Stimulated activated naive CD8-positive, alpha-beta T cell treated with anti-CD3 and anti-CD28 coated beads, Interleukin-15, amount 100 ng/mL, for 72 hours (primary cell): ENCODE results near the gene SYS1.
A peak's percentile ranks its signal among the peaks of the same experiment; 100 is the strongest.

ENCODE experiments used
- ATAC-seq: fragments of 150-1000 bp; cut with Tn5 transposase; 2 replicates; pipeline ENCODE4 v1.10.0; 2021; ENCODE audit warnings: mild to moderate bottlenecking, moderate library complexity
- DNase-seq, 2 donors: peaks; one replicate each; pipeline ENCODE4 v3.0.0; 2021 to 2022
- H3K27ac Mint-ChIP-seq, 2 donors: one replicate each; pipeline ENCODE4 v1.8.0; 2022; ENCODE audit warnings: mild to moderate bottlenecking in 2 of 2, mixed read lengths in 2 of 2, moderate library complexity in 2 of 2
- H3K27me3 Mint-ChIP-seq: one replicate; pipeline ENCODE4 v1.8.0; 2022; ENCODE audit warnings: mixed read lengths
- H3K4me1 Mint-ChIP-seq: one replicate; pipeline ENCODE4 v1.8.0; 2022; ENCODE audit warnings: mild to moderate bottlenecking, mixed read lengths
- H3K4me3 Mint-ChIP-seq, 2 donors: one replicate each; pipeline ENCODE4 v1.8.0; 2022; ENCODE audit warnings: mild to moderate bottlenecking in 2 of 2, mixed read lengths in 2 of 2, moderate library complexity in 1 of 2
- H3K9me3 Mint-ChIP-seq, 2 donors: one replicate each; pipeline ENCODE4 v1.8.0; 2022; ENCODE audit warnings: mixed read lengths in 2 of 2

Gene SYS1

DNA sequence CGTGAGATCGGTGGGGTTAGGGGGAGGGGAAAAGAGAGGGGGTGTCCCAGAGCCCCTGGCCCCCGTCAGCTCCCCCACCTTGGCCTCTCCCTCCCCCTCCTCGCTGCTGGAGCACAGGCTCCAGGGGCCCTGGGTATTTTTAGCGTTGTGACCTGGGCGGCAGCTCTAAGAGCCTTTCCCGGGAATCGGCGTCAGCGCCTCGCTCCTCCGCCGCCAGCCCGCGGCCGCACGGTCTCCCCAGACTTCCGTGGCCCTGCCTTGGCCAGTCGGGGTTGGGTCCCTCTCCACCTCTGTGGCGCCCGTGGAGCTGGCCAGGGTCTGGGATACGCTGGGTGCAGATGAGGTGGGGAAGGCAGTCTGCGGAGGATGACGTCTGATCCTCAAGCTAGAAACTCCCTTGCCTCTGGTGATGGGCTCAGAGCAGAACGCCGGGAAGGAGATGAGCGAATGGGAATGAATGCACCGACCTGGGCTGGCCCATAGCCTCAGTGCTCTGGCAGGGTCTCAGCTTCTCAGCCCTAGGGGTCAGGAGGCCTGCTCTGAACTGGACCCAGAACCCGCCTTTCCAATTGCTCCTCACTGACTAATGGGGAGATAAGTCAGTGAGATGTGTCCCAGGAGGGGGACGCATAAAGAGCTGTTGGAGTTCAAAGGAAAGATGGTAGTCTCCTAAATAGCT is 44.2 kb downstream of the SYS1 start:
- peaks cover 0 to 2% of the 10 kb centered on the region in 2 donors for H3K9me3 Mint-ChIP-seq
- peak overlapping the region; percentile 92 to 95 for H3K27ac Mint-ChIP-seq
- DNase-seq (peak in 1 of 2 donors; percentile 14), ATAC-seq (peak; percentile 17)
- no peaks in the 10 kb centered on the region for H3K27me3 Mint-ChIP-seq
- peak overlapping the region; percentile 89 to 92 for H3K4me3 Mint-ChIP-seq
- peaks cover 35% of the 10 kb centered on the region for H3K4me1 Mint-ChIP-seq

DNA sequence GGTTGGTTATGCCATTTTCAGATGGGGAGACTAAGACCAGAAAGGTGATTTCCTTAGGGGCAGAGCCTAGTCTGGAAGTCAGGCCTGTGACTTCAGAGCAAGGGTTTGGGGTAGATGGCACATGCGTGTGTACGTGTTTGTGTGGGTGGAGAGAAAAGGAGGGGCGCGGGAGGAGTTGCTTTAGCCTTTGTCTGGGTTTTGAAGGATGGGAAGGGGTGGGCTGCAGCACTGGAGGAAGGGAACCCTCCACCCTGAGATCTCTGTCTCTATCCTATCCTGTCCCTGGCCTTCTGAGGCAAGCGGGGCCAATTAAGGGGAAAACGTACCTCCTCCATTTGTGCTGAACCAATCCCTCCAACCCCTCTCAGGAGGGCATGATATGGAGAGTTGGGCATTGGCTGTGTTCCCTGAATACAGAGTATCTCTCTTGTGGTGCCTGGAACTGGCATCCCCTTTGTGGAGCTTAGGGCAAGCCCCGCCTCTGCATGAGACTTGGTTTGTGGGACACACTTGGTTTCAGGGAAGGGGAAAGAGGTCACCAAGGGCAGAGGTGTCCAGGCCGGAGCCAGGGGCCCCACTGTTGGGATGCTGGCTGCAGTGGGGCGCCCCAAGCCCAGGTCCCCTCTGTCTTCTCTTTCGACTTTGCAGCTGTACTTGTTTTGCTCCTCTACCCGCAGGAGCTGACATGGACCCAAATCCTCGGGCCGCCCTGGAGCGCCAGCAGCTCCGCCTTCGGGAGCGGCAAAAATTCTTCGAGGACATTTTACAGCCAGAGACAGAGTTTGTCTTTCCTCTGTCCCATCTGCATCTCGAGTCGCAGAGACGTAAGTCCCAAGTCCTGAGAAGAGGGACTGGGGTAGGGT is 45.1 kb downstream of the SYS1 start, which contains the start of gene DBNDD2:
Gene DBNDD2, plus strand, starts transcription at position 507 of the 863 bp plus-strand sequence. Its CDS starts 179 bp downstream, at position 686.
- H3K27me3 Mint-ChIP-seq, result no peaks in the 10 kb centered on the region
- peak in 1 of 2 donors; percentile 28 for DNase-seq
- H3K9me3 Mint-ChIP-seq, result no peaks in the 10 kb centered on the region
- peaks cover 35% of the 10 kb centered on the region for H3K4me1 Mint-ChIP-seq
- peak within 1 kb of the TSS; percentile 89 to 92 for H3K4me3 Mint-ChIP-seq
- peak; percentile 46 for ATAC-seq
- peak within 1 kb of the TSS in 1 of 2 donors; percentile 92 for H3K27ac Mint-ChIP-seq

DNA sequence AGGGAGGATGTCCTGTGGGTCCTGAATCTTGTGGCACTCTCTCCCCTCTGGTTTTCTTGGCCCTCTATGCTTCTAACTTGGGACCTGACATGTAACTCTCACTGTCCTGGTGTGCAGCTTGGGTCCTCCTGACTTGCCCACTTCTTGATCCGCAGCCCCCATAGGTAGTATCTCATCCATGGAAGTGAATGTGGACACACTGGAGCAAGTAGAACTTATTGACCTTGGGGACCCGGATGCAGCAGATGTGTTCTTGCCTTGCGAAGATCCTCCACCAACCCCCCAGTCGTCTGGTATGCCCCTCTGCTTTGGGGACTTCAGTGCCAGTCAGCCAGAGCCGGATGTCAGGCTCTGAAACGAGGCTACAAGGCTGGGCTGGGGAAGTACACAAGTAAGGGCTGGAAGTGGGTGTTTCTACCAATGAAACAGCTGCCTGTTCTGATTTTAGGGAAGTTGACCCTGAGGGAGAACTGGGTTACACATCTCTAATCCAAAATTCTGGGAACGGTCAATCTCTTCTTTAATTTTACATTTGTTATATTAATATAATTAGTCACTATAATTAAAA is 45.8 kb downstream of the SYS1 start:
- Mint-ChIP-seq H3K27me3 (no peaks in the 10 kb centered on the region), H3K4me3 (peak overlapping the region; percentile 5 to 43), H3K4me1 (peaks cover 35% of the 10 kb centered on the region), H3K27ac (no peak overlapping the region), H3K9me3 (no peaks in the 10 kb centered on the region)
- ATAC-seq (no peak), DNase-seq (no peak)

DNA sequence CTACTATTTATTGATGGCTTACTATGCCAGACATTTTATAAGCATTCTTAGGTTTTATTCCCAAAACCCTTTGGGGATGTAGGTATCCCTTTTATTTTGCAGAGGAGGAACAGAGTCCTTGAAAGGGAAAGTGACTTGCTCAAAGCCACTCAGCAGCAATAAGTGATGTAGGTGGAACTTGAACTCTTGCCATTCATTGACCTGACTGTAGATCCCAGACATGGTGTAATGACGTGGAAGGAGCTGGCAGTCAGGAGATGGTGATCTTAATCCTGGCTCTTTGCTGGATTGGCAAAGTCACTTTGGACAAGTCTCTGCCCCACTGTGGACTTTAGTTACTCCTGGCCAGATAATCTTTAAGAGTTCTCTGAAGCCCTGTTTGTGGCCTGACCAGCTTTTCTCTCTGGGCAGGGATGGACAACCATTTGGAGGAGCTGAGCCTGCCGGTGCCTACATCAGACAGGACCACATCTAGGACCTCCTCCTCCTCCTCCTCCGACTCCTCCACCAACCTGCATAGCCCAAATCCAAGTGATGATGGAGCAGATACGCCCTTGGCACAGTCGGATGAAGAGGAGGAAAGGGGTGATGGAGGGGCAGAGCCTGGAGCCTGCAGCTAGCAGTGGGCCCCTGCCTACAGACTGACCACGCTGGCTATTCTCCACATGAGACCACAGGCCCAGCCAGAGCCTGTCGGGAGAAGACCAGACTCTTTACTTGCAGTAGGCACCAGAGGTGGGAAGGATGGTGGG is 46.7 kb downstream of the SYS1 start:
- Mint-ChIP-seq H3K4me1 (peaks cover 37% of the 10 kb centered on the region), H3K4me3 (no peak overlapping the region), H3K27ac (peak overlapping the region in 1 of 2 donors; percentile 43), H3K9me3 (no peaks in the 10 kb centered on the region), H3K27me3 (no peaks in the 10 kb centered on the region)
- DNase-seq (no peak), ATAC-seq (no peak)

DNA sequence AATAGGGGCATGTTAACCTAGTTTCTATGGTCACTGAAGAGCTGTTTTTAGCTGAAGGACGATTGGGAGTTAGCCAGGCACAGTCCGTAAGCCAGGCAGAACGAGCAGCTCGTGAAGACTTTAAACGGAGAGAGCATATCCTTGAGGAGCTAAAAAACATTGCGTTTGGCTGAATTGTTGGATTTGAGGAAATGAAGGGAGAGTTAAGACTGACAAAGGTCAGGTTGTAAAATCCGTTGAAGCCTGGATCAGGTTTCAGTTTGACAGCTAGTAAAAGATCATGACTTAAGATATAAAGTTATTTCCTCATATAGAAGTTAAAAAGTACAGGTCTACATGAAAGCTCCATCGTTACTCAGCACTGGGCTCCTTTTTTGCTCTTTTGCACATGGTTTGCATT is 47.9 kb downstream of the SYS1 start:
- Mint-ChIP-seq H3K4me1 (peaks cover 36% of the 10 kb centered on the region), H3K27me3 (no peaks in the 10 kb centered on the region), H3K4me3 (no peak overlapping the region), H3K27ac (no peak overlapping the region), H3K9me3 (no peaks in the 10 kb centered on the region)
- no peak for DNase-seq
- no peak for ATAC-seq

DNA sequence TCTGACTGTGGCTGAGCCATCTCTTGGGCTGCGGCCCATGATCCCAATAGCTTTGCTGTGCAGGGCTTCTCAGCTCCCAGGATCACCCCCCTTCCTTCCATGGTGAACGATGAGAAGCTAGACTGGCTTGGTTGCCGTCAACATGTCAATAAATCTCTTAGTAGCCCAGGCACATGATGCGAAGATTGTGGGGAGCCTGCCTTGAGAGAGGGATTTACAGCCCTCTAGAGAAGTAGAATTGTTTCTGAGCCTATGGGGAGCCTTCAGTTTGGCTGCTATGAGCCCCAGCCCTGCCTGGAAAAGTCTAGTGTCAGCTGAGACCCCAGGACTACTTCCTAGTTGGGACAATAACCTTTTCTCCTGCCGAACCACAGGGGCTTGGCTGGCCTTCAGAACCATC is 49.7 kb downstream of the SYS1 start:
- ATAC-seq (no peak), DNase-seq (no peak)
- H3K4me1 Mint-ChIP-seq, result peaks cover 40% of the 10 kb centered on the region
- H3K9me3 Mint-ChIP-seq, result no peaks in the 10 kb centered on the region
- no peak overlapping the region for H3K4me3 Mint-ChIP-seq
- no peak overlapping the region for H3K27ac Mint-ChIP-seq
- no peaks in the 10 kb centered on the region for H3K27me3 Mint-ChIP-seq

DNA sequence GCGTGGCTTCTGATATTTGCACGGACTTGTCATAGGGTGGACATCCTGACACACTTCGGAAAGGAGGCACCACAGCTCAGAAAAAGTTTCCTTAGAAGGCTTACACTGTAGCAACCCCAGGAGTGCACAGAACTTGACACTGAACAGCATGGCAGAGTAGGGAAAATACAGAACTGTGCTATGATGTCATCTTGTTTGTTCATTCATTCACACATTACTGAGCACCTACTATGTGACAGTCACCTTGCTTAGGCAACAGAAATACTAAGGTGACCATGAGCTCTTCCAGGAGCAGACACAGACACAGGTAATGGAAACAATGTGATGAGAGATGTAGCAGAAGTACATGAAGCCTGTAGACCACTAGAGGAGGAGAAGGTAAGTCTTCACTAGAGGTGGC is 50.5 kb downstream of the SYS1 start:
- H3K9me3 Mint-ChIP-seq, result no peaks in the 10 kb centered on the region
- H3K4me1 Mint-ChIP-seq, result peaks cover 40% of the 10 kb centered on the region
- H3K27ac Mint-ChIP-seq, result no peak overlapping the region
- DNase-seq (no peak), ATAC-seq (no peak)
- no peak overlapping the region for H3K4me3 Mint-ChIP-seq
- H3K27me3 Mint-ChIP-seq, result no peaks in the 10 kb centered on the region

DNA sequence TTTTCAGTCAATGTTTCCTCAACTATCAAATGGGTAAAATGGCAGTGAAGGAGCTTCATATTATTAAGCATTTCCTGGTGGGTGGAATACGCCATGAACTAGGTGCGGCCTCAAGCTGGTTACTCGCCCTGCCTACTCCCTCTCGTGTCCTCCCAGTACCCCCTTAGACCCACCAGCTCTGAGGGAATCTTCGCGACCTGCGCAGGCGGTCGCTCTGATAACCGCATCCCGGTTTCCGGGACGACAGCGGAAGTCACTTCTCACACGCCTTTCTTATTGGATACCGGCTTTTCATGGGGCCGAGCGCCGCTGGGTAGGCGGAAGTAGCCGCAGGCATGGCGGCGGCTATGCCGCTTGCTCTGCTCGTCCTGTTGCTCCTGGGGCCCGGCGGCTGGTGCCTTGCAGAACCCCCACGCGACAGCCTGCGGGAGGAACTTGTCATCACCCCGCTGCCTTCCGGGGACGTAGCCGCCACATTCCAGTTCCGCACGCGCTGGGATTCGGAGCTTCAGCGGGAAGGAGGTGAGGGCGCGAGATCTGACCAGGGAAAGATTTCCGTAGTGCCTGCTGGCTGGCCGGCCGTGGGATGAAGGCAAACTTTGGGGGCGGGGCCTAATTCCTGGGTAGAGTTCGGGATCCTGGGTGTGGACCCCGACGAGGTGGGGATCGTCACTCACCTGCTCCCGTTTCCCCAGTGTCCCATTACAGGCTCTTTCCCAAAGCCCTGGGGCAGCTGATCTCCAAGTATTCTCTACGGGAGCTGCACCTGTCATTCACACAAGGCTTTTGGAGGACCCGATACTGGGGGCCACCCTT is 53.1 kb downstream of the SYS1 start, which contains the start of gene PIGT:
Gene PIGT, plus strand, starts transcription at position 320 of the 816 bp plus-strand sequence. Its CDS starts 16 bp downstream, at position 336.
- DNase-seq (peak; percentile 80 to 89), ATAC-seq (peak; percentile 95)
- peak within 1 kb of the TSS; percentile 88 to 92 for H3K4me3 Mint-ChIP-seq
- no peaks in the 10 kb centered on the region for H3K9me3 Mint-ChIP-seq
- H3K27me3 Mint-ChIP-seq, result no peaks in the 10 kb centered on the region
- H3K4me1 Mint-ChIP-seq, result peaks cover 47% of the 10 kb centered on the region
- H3K27ac Mint-ChIP-seq, result peak within 1 kb of the TSS; percentile 95 to 99

DNA sequence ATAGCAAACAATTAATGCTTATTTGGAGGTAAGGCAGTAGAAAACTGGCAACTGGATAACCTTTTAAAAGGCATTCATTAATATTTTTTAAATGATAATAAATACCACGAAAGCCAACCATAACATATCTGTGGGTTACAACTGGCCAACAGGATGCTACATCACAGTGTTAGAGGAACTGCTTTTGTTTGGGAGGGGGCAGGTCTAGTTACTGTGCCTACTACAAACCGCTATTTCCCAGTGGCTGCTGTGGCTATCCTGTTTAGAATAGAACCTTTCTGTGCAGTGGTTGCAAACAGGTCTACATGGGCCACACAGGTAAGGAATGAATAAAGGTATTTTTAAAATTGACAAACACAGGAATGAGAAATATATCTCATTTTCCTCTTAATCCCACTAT is 54.0 kb downstream of the SYS1 start:
- ATAC-seq, result no peak

More for the DNA sequence above, 54.0 kb downstream of the SYS1 start:
- Mint-ChIP-seq H3K27ac (peak overlapping the region; percentile 95 to 99), H3K9me3 (no peaks in the 10 kb centered on the region), H3K4me3 (peak overlapping the region; percentile 88 to 92), H3K27me3 (no peaks in the 10 kb centered on the region), H3K4me1 (peaks cover 47% of the 10 kb centered on the region)
- DNase-seq, result no peak
